HG03045 (cell line): Measurements from ENCODE around the gene BAIAP2L1.
"Not testable (repeated sequence)": the region's sequence is repeated elsewhere in the genome, so short reads cannot be mapped to it uniquely, and the experiment has no call there.

Experiments
- ATAC-seq: cut with Tn5 transposase; IDR thresholded peaks from one replicate; pipeline ENCODE4 v1.9.1; 2021; ENCODE audit warnings: mild to moderate bottlenecking, moderate library complexity; ENCODE audit not compliant: unreplicated experiment

BAIAP2L1 gene, protein sequence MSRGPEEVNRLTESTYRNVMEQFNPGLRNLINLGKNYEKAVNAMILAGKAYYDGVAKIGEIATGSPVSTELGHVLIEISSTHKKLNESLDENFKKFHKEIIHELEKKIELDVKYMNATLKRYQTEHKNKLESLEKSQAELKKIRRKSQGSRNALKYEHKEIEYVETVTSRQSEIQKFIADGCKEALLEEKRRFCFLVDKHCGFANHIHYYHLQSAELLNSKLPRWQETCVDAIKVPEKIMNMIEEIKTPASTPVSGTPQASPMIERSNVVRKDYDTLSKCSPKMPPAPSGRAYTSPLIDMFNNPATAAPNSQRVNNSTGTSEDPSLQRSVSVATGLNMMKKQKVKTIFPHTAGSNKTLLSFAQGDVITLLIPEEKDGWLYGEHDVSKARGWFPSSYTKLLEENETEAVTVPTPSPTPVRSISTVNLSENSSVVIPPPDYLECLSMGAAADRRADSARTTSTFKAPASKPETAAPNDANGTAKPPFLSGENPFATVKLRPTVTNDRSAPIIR

DNA sequence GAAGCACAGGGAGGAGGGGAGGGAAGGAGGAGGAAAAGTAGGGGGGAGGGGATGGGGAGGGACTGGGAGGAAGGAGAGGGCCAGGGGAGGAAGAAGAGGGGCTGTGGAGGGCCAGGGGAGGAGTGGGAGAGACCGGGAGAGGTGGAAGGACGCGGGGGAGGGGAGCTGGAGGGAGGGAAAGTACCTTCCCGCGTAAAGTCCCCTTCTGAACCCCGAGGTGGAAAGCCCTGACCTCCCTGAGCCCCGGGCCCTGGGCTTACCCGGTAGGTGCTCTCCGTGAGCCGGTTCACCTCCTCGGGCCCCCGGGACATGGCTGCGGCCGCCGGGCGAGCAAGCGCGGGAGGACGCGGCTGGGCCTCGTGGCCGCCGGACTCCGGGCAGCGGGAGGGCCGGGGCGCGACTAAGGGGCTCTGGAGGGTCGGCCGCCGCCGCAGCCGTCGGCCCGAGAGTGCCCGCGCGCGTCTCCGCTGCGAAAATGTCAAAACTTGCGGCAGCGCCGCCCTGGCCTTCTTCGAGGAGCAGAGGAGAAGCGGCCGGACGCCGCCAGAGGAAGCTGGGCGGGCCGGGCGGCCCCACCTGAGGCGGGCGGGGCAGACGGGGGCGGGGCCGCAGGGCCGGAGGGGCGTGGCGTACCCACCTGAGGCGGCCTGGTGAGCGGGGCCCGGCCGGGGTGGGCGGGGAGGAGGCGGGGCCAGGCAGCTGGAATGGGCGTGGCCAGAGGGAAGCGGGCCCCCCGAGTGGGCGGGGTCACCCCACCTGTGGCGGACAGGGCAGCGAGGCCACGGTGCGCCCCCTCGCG, at the start of gene BAIAP2L1:
Gene BAIAP2L1, minus strand, starts transcription at position 549 of the 799 bp plus-strand sequence. Its CDS starts 238 bp downstream, at position 311.
- peak; percentile 74 for ATAC-seq

DNA sequence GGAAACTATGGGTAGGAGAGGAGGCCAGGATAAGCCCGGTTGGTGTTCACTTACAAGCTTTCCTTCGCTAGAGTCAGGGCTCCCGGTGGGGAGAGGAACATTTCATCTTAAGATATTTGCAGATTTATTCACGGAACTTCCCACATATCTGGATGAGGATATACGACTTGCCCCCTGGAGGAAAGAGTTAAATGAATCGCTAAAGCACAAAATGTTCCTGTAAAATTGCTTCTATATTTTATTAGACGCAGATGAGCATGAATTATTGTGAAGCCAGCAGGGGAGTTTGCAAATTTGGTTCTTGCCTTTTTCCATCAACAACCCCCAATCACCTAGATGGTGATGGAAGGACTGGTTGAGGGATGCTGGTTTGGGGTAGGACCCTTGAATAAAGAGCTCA, 47.9 kb upstream of the BAIAP2L1 start:
- ATAC-seq, result no peak

GRCh38 chr7:98440992-98441391, 40.1 kb upstream of the BAIAP2L1 start:
- not testable (repeated sequence) for ATAC-seq

GRCh38 chr7:98439484-98439883, 38.6 kb upstream of the BAIAP2L1 start:
- ATAC-seq, result no peak

DNA sequence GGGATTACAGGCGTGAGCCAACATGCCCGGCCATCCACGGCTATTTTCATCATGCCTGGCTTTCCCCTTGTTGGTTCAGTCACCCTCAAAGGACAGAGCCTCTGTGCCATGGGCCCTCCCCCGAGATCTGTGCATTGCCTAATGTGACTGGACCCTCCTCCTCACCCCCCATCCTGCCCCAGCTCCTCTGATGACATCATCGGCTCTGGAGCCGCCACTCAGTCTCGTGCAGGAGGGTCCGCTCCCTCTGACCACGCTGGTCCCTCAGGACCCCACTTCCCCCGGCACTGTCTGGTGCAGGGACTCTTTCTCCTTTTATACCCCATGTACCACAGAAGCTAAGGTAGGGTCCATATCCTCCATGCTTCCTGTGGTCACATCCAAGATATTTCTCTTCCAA, 33.2 kb upstream of the BAIAP2L1 start:
- ATAC-seq, result no peak

GRCh38 chr7:98429799-98430198, 28.9 kb upstream of the BAIAP2L1 start:
- no peak for ATAC-seq

- ATAC-seq, result no peak
Measured at GRCh38 chr7:98423043-98423442, 22.2 kb upstream of the BAIAP2L1 start.

DNA sequence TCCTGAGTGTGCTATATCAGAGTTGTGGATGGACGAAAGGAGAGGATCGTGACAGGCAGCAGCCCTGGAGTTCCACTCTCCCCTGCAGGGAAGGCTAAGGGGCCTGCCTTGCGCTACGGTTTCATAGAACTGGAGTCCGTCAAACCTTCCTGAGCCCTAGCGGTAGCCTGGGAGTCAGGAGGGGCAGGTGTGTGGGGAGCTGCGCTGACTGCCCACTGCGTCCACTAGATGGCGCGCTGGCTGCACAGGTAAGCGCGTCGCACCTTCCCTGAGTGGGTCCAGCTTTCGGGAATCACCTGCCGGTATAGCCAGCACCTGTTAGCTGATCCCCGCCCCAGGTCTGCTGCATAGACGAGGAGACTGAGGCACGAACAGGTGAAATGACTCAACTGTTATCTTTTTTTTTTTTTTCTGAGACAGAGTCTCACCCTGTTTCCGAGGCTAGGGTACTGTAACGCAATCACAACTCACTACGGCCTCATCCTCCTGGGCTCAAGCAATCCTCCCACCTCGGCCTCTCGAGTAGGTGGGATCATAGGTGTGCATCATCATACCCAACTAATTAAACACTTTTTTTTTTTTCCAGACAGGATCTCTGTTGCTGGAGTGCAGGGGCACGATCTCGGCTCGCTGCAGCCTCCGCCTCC, 20.2 kb upstream of the BAIAP2L1 start:
- no peak for ATAC-seq

- ATAC-seq, result not testable (repeated sequence)
Measured at GRCh38 chr7:98419988-98420387, 19.1 kb upstream of the BAIAP2L1 start.

DNA sequence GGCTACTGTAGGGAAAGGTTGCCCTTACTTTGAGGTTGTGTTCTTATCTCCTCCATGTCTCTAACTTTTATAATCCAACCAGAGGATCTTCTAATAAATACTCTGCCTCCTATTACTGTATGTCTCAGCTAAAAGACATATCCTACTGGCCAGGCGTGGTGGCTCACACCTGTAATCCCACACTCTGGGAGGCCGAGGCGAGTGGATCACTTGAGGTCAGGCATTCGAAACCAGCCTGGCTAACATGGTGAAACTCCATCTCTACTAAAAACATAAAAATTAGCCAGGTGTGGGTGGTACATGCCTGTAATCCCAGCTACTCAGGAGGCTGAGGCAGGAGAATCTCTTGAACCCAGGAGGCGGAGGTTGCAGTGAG, 18.4 kb upstream of the BAIAP2L1 start:
- not testable (repeated sequence) for ATAC-seq

DNA sequence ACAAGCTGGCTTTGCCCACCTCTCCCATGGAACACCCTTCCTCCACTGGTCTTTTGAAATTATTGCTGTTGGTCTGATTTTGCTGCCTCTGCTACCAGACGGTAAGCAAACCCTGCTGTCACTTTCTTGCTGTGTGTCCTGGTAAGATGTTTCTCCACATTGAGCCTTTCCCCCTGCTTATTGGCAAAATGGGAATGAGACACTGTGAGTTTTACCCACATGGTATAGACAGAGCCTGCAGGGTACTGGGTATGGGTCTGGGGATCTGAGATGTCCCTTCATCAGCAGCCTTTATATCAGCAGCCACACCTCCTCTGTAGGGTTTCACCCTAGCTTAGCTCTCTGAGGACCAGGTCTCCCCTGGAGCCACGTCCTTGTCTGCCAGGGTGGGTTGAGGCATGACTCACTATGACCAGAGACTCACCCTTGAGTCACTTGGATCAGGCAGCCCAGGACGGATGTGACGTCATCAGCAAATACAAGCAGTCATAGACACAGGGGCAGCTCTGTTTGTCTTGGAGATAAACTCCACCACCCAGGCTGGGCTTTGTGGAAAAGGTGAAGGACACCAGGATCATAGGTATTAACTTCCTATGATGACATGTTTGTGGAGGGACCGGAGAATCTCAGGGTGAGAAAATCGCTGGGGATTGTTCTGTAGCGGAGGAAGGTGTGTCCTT, 17.9 kb upstream of the BAIAP2L1 start:
- no peak for ATAC-seq

DNA sequence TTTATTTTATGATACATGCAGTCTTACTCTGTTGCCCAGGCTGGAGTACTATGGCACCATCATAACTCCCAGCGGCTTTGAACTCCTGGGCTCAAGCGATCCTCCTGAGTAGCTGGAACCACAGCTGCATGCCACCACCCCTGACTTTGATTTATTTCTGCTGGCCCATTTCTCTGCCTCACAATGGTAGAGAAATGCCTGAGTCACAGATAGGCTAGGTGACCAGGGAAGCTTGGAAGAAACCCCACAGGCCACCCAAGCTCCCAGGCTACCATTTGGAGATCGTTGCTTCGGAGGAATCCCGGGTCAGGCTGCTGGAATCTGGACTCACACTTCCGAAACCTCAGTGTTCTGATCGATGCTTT, 17.4 kb upstream of the BAIAP2L1 start:
- no peak for ATAC-seq

GRCh38 chr7:98417604-98418270, 16.8 kb upstream of the BAIAP2L1 start:
- ATAC-seq, result not testable (repeated sequence)

- no peak for ATAC-seq
Measured at GRCh38 chr7:98414205-98414900, 13.5 kb upstream of the BAIAP2L1 start.

- not testable (repeated sequence) for ATAC-seq
Measured at GRCh38 chr7:98413655-98414054, 12.8 kb upstream of the BAIAP2L1 start.

DNA sequence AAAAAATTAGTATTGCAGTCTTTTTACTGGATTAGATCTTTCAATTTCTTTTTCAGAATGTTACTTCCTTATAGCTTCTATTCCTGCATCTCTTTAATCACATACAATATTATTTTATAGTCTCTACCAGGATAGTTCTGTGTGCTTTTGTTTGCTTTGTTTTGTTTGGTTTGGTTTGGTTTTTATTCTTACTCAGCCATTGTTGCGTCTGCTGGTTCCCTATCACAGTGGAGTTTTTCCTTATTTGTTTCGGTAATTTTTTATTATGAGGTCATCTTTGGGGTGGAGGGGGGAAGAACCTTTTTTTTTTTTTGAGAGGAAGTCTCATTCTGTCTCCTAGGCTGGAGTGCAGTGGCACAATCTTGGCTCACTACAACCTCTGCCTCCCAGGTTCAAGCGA, 9.0 kb upstream of the BAIAP2L1 start:
- ATAC-seq, result no peak

GRCh38 chr7:98408146-98408545, 7.3 kb upstream of the BAIAP2L1 start:
- ATAC-seq, result not testable (repeated sequence)

- no peak for ATAC-seq
Measured at GRCh38 chr7:98406827-98407226, 5.9 kb upstream of the BAIAP2L1 start.

GRCh38 chr7:98404840-98405239, 4.0 kb upstream of the BAIAP2L1 start:
- ATAC-seq, result no peak
